NCI-H2081 (cell line): Measurements from ENCODE around the gene FOSB.

Experiments used
- DNase-seq, 2 experiments: peaks; one replicate each; lab custom pipeline; 2025; lab: John Stamatoyannopoulos, UW

Gene FOSB

DNA sequence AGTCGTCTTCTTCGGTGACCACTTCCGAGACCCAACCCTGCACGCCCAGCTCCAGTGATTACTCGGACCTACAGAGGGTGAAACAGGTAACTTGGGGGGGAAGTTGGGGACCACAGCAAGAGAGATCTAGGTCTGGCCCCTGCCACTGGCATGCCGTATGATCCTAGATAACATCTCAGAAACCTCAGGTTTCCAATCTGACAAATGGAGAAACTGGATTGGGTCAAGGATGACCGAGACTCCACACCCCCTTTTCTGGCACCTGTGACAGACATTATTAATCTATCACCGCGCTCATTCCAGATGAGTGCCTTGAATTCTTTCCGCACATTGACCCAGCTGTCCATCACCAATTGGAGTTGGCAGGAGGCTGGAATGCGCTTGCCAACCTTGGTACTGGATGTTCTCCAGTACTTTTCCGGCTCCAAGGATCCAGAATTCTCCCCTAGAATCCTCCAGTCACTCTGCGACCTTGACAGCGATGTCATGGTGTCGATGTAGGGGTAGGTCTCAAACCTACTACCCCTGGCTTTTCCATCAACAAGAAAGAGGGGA, 56.9 kb downstream of the FOSB start:
- no peak for DNase-seq
